K562 (cell line): Measurements from ENCODE around the gene PALM3. TPM values are rescaled to one million over a fixed set of nuclear protein-coding genes. Genes with fewer than 3 reads are reported as not detected.

ENCODE experiments used
- CREM ChIP-seq: IDR thresholded peaks from 2 replicates; pipeline ENCODE4 v1.6.1; 2014; ENCODE audit warnings: antibody characterized with exemption, low read depth
- HDAC3 ChIP-seq: fragments of 450-650 bp; IDR thresholded peaks from 2 replicates; pipeline ENCODE4 v1.6.1; 2018; ENCODE audit warnings: borderline replicate concordance, mild to moderate bottlenecking, moderate library complexity; ENCODE audit not compliant: partially characterized antibody
- HDGF ChIP-seq: fragments of 450-650 bp; IDR thresholded peaks from 2 replicates; pipeline ENCODE4 v1.6.1; 2016
- HEY1 ChIP-seq: fragments of 250-450 bp; sonication (Bioruptor Pico); IDR thresholded peaks from 2 replicates; pipeline ENCODE4 v1.5.0; 2020; ENCODE audit warnings: mild to moderate bottlenecking, moderate library complexity, borderline replicate concordance
- KDM5B ChIP-seq: fragments of 200-600 bp; sonication (generic); IDR thresholded peaks from 2 replicates; pipeline ENCODE4 v1.6.1; 2012; ENCODE audit warnings: low read depth, mild to moderate bottlenecking, moderate library complexity, low read length, control low read depth, inconsistent platforms; ENCODE audit not compliant: insufficient replicate concordance
- LCOR ChIP-seq: sonication (generic); formaldehyde crosslinking; IDR thresholded peaks from 2 replicates; pipeline ENCODE4 v1.8.0; 2022; ENCODE audit warnings: mild to moderate bottlenecking, missing genetic modification reagents
- POLR2AphosphoS2 ChIP-seq: IDR thresholded peaks from 2 replicates; pipeline ENCODE4 v1.6.1; 2012; ENCODE audit warnings: low read length, improper control_type of control experiment
- PTBP1 ChIP-seq: fragments of 200-400 bp; formaldehyde crosslinking; IDR thresholded peaks from 2 replicates; pipeline ENCODE4 v1.6.1; 2017; ENCODE audit warnings: low read depth, low read length
- SLC30A9 ChIP-seq: fragments of 250-450 bp; sonication (Bioruptor Pico); IDR thresholded peaks from 2 replicates; pipeline ENCODE4 v1.8.0; 2022; ENCODE audit warnings: mild to moderate bottlenecking, moderate library complexity
- TGIF2 ChIP-seq: sonication (generic); formaldehyde crosslinking; IDR thresholded peaks from 2 replicates; pipeline ENCODE4 v1.8.1; 2022; ENCODE audit warnings: mild to moderate bottlenecking, missing genetic modification reagents, moderate library complexity
- ZFP36 ChIP-seq: fragments of 150-350 bp; IDR thresholded peaks from 2 replicates; pipeline ENCODE4 v1.6.1; 2018; ENCODE audit warnings: low read length, low read depth; ENCODE audit not compliant: partially characterized antibody
- ZNF274 ChIP-seq: IDR thresholded peaks from 2 replicates; pipeline ENCODE4 v1.6.1; 2011; ENCODE audit warnings: low read depth, mild to moderate bottlenecking, low read length, moderate library complexity, borderline replicate concordance
- ZNF384 ChIP-seq: IDR thresholded peaks from 2 replicates; pipeline ENCODE4 v1.6.1; 2012; ENCODE audit warnings: low read depth, low read length, improper control_type of control experiment
- ZNF507 ChIP-seq: conservative IDR thresholded peaks from 2 replicates; pipeline ENCODE4 v1.6.1; 2017; ENCODE audit warnings: missing genetic modification characterization, missing compliant biosample characterization
- ZSCAN29 ChIP-seq: fragments of 450-650 bp; IDR thresholded peaks from 2 replicates; pipeline ENCODE4 v1.6.1; 2017
- polyA plus RNA-seq, 8 experiments: library from polyadenylated mRNA; depleted of rRNA in 4 of 8; stranded (reverse) in 5 of 8; unstranded in 3 of 8; fragments of >200 nt; fragmentation: Nextera tagmentation in 2 of 8; fragmentation: Illumina TruSeq in 1 of 8; extraction: Ambion mirVana in 2 of 8; extraction: Trizol in 1 of 8; gene quantifications; 2 replicates each; pipeline versions ENCODE4 v1.2.1 to v1.2.3, GENCODE V29; 2011 to 2014; ENCODE audit warnings: inconsistent platforms in 1 of 8, missing spikeins in 1 of 8
- total RNA-seq, 7 experiments: library from RNA; depleted of rRNA in 6 of 7; stranded (reverse); fragments of >200 nt in 6 of 7; fragmentation: Illumina TruSeq in 2 of 7; extraction: Trizol in 2 of 7; gene quantifications; 2 replicates each; pipeline versions ENCODE4 v1.2.1 to v1.2.3, GENCODE V29; 2011 to 2021; ENCODE audit warnings: low replicate concordance in 1 of 7
- TF ChIP-seq, protein P1 (sequence below): fragments of 450-650 bp; IDR thresholded peaks from 2 replicates; pipeline ENCODE4 v1.6.1; 2017; ENCODE audit warnings: mild to moderate bottlenecking, moderate library complexity
- TF ChIP-seq, protein P2 (sequence below): fragments of 250-450 bp; sonication (Bioruptor Pico); IDR thresholded peaks from 2 replicates; pipeline ENCODE4 v1.4.0; 2020; ENCODE audit warnings: mild to moderate bottlenecking
- TF ChIP-seq, protein P3 (sequence below): fragments of 450-650 bp; formaldehyde crosslinking; IDR thresholded peaks from 2 replicates; pipeline ENCODE4 v1.4.0; 2020; ENCODE audit warnings: mild to moderate bottlenecking, mixed read lengths
- TF ChIP-seq, protein P4 (sequence below): fragments of 250-450 bp; sonication (Bioruptor Pico); IDR thresholded peaks from 2 replicates; pipeline ENCODE4 v1.4.0; 2020
- TF ChIP-seq, protein P5 (sequence below): fragments of 450-650 bp; formaldehyde crosslinking; conservative IDR thresholded peaks from 2 replicates; pipeline ENCODE4 v1.4.0; 2022; ENCODE audit warnings: mild to moderate bottlenecking, missing genetic modification characterization
- TF ChIP-seq, protein P6 (sequence below): fragments of 450-650 bp; formaldehyde crosslinking; IDR thresholded peaks from 2 replicates; pipeline ENCODE4 v1.4.0; 2020; ENCODE audit warnings: mild to moderate bottlenecking, moderate library complexity

The PALM3 gene
- total and polyA plus RNA-seq, 9 of the 15 experiments (the other 6 are each of a cell fraction or from before 2014, with no cell fraction given): 0.07 to 9.3 (median 3.3) TPM

DNA sequence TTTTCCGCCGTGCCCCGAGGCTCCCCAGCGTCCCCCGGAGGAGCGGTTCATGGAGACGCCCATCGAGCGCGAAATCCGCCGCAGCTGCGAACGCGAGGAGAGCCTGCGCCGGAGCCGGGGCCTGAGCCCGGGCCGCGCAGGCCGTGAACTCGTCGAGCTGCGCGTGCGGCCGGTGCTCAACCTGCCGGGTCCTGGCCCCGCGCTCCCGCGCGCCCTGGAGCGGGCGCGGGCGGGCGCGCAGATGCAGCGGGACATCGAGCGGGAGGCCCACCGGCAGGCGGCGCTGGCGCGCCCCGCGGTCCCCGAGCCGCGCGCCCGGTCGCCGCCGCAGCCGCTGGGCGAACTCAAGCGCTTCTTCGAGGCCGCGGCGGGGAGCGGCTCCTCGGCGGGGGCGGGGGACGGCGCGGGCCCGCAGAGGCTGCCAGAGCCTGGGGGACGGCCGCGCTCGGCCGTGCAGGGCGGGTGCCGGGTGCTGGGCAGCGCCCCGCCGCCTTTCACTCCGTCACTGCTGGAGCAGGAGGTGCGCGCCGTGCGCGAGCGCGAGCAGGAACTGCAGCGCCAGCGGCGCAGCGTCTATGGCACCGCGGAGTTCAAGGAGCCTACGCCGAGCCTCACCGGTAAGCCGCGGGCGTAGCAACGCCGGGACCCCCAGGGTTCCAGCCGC lies 11.5 kb upstream of the PALM3 start (continued):
- TF ChIP-seq KDM5B: peak; percentile 14
- TF ChIP-seq, protein P1, sequence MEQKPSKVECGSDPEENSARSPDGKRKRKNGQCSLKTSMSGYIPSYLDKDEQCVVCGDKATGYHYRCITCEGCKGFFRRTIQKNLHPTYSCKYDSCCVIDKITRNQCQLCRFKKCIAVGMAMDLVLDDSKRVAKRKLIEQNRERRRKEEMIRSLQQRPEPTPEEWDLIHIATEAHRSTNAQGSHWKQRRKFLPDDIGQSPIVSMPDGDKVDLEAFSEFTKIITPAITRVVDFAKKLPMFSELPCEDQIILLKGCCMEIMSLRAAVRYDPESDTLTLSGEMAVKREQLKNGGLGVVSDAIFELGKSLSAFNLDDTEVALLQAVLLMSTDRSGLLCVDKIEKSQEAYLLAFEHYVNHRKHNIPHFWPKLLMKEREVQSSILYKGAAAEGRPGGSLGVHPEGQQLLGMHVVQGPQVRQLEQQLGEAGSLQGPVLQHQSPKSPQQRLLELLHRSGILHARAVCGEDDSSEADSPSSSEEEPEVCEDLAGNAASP: no peak
- TF ChIP-seq CREM: peak; percentile 22; the same call in 1 of the 2 replicates
- TF ChIP-seq LCOR (CRISPR knock-in tag): no peak
- TF ChIP-seq HEY1 (CRISPR knock-in tag): no peak
- TF ChIP-seq, protein P2, sequence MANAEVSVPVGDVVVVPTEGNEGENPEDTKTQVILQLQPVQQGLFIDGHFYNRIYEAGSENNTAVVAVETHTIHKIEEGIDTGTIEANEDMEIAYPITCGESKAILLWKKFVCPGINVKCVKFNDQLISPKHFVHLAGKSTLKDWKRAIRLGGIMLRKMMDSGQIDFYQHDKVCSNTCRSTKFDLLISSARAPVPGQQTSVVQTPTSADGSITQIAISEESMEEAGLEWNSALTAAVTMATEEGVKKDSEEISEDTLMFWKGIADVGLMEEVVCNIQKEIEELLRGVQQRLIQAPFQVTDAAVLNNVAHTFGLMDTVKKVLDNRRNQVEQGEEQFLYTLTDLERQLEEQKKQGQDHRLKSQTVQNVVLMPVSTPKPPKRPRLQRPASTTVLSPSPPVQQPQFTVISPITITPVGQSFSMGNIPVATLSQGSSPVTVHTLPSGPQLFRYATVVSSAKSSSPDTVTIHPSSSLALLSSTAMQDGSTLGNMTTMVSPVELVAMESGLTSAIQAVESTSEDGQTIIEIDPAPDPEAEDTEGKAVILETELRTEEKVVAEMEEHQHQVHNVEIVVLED (CRISPR knock-in tag): peak; percentile 47; the same call in 1 of the 2 replicates
- no peak for TF ChIP-seq ZNF384
- TF ChIP-seq, protein P3, sequence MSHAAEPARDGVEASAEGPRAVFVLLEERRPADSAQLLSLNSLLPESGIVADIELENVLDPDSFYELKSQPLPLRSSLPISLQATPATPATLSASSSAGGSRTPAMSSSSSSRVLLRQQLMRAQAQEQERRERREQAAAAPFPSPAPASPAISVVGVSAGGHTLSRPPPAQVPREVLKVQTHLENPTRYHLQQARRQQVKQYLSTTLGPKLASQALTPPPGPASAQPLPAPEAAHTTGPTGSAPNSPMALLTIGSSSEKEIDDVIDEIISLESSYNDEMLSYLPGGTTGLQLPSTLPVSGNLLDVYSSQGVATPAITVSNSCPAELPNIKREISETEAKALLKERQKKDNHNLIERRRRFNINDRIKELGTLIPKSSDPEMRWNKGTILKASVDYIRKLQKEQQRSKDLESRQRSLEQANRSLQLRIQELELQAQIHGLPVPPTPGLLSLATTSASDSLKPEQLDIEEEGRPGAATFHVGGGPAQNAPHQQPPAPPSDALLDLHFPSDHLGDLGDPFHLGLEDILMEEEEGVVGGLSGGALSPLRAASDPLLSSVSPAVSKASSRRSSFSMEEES: no peak
- TF ChIP-seq TGIF2 (CRISPR knock-in tag): no peak
- no peak for TF ChIP-seq HDAC3
- TF ChIP-seq, protein P4, sequence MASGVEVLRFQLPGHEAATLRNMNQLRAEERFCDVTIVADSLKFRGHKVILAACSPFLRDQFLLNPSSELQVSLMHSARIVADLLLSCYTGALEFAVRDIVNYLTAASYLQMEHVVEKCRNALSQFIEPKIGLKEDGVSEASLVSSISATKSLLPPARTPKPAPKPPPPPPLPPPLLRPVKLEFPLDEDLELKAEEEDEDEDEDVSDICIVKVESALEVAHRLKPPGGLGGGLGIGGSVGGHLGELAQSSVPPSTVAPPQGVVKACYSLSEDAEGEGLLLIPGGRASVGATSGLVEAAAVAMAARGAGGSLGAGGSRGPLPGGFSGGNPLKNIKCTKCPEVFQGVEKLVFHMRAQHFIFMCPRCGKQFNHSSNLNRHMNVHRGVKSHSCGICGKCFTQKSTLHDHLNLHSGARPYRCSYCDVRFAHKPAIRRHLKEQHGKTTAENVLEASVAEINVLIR (CRISPR knock-in tag): no peak
- TF ChIP-seq ZSCAN29: no peak
- no peak for TF ChIP-seq PTBP1
- TF ChIP-seq POLR2AphosphoS2: no peak
- TF ChIP-seq, protein P5, sequence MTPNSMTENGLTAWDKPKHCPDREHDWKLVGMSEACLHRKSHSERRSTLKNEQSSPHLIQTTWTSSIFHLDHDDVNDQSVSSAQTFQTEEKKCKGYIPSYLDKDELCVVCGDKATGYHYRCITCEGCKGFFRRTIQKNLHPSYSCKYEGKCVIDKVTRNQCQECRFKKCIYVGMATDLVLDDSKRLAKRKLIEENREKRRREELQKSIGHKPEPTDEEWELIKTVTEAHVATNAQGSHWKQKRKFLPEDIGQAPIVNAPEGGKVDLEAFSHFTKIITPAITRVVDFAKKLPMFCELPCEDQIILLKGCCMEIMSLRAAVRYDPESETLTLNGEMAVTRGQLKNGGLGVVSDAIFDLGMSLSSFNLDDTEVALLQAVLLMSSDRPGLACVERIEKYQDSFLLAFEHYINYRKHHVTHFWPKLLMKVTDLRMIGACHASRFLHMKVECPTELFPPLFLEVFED (CRISPR knock-in tag): no peak
- TF ChIP-seq HDGF: no peak
- TF ChIP-seq SLC30A9 (CRISPR knock-in tag): no peak
- no peak for TF ChIP-seq ZNF274
- TF ChIP-seq ZNF507 (tag): no peak
- no peak for TF ChIP-seq ZFP36
- TF ChIP-seq, protein P6, sequence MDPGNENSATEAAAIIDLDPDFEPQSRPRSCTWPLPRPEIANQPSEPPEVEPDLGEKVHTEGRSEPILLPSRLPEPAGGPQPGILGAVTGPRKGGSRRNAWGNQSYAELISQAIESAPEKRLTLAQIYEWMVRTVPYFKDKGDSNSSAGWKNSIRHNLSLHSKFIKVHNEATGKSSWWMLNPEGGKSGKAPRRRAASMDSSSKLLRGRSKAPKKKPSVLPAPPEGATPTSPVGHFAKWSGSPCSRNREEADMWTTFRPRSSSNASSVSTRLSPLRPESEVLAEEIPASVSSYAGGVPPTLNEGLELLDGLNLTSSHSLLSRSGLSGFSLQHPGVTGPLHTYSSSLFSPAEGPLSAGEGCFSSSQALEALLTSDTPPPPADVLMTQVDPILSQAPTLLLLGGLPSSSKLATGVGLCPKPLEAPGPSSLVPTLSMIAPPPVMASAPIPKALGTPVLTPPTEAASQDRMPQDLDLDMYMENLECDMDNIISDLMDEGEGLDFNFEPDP (CRISPR knock-in tag): no peak
